HL-60 (cell line): ENCODE data around the gene TSGA10.

ENCODE experiments used
- DNase-seq, 2 experiments: peaks; one replicate each; pipeline ENCODE4 v3.0.0-alpha.2; 2010 to 2020; ENCODE audit warnings: low read depth in 1 of 2, low spot score in 1 of 2
- H3K27ac ChIP-seq: fragments of 250-450 bp; sonication (Bioruptor Pico); replicated peaks from 2 replicates; pipeline ENCODE4 v1.5.1; 2020; ENCODE audit warnings: mild to moderate bottlenecking, moderate library complexity
- H3K27me3 ChIP-seq: fragments of 250-450 bp; sonication (Bioruptor Pico); 2 replicates; pipeline ENCODE4 v1.5.1; 2021; ENCODE audit warnings: mild to moderate bottlenecking, moderate library complexity; ENCODE audit not compliant: insufficient read depth, poor library complexity, severe bottlenecking
- H3K4me3 ChIP-seq: replicated peaks from 2 replicates; pipeline ENCODE4 v1.5.1; 2011; ENCODE audit warnings: mild to moderate bottlenecking, control low read depth, low read length; ENCODE audit not compliant: insufficient read depth
- GABPA ChIP-seq: IDR thresholded peaks from 2 replicates; pipeline ENCODE4 v1.6.1; 2012; ENCODE audit warnings: low read depth
- POLR2AphosphoS5 ChIP-seq: IDR thresholded peaks from 2 replicates; pipeline ENCODE4 v1.6.1; 2012; ENCODE audit warnings: low read depth
- REST ChIP-seq: IDR thresholded peaks from 2 replicates; pipeline ENCODE4 v1.6.1; 2012; ENCODE audit warnings: low read depth; ENCODE audit not compliant: insufficient replicate concordance
- SPI1 ChIP-seq: IDR thresholded peaks from 2 replicates; pipeline ENCODE4 v1.6.1; 2012; ENCODE audit warnings: low read depth, mild to moderate bottlenecking, borderline replicate concordance
- TF ChIP-seq, protein P1 (sequence below): IDR thresholded peaks from one replicate; pipeline ENCODE4 v1.5.1; 2011; ENCODE audit warnings: low read length, control low read depth, inconsistent platforms; ENCODE audit not compliant: insufficient read depth

The TSGA10 gene

GRCh38 chr2:99081891-99082290 lies 72.9 kb downstream of the TSGA10 start:
- no peak overlapping the region for H3K4me3 ChIP-seq
- DNase-seq = no peak
- H3K27me3 ChIP-seq = no peaks in the 10 kb centered on the region
- no peak overlapping the region for H3K27ac ChIP-seq
- no peak for TF ChIP-seq GABPA
- no peak for TF ChIP-seq POLR2AphosphoS5
- TF ChIP-seq, protein P1, sequence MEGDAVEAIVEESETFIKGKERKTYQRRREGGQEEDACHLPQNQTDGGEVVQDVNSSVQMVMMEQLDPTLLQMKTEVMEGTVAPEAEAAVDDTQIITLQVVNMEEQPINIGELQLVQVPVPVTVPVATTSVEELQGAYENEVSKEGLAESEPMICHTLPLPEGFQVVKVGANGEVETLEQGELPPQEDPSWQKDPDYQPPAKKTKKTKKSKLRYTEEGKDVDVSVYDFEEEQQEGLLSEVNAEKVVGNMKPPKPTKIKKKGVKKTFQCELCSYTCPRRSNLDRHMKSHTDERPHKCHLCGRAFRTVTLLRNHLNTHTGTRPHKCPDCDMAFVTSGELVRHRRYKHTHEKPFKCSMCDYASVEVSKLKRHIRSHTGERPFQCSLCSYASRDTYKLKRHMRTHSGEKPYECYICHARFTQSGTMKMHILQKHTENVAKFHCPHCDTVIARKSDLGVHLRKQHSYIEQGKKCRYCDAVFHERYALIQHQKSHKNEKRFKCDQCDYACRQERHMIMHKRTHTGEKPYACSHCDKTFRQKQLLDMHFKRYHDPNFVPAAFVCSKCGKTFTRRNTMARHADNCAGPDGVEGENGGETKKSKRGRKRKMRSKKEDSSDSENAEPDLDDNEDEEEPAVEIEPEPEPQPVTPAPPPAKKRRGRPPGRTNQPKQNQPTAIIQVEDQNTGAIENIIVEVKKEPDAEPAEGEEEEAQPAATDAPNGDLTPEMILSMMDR = no peak
- no peak for TF ChIP-seq REST

- Histone ChIP-seq H3K27me3 (no peaks in the 10 kb centered on the region), H3K4me3 (no peak overlapping the region), H3K27ac (no peak overlapping the region)
- TF ChIP-seq, protein P1 = no peak
- no peak for TF ChIP-seq SPI1
- no peak for TF ChIP-seq POLR2AphosphoS5
- TF ChIP-seq REST = no peak
- no peak for TF ChIP-seq GABPA
- no peak for DNase-seq
These were observed 75.5 kb downstream of the TSGA10 start for GRCh38 chr2:99079226-99079625.

GRCh38 chr2:99072551-99072950 lies 82.2 kb downstream of the TSGA10 start:
- Histone ChIP-seq H3K27me3 (no peaks in the 10 kb centered on the region), H3K27ac (no peak overlapping the region), H3K4me3 (no peak overlapping the region)
- DNase-seq = no peak
- TF ChIP-seq REST (no peak), POLR2AphosphoS5 (no peak)
